Esophagus (tissue), 2 donors: Measurements from ENCODE around the gene AMDHD2. TPM values are rescaled to one million over a fixed set of nuclear protein-coding genes. Genes with fewer than 3 reads are reported as not detected.

ENCODE experiments used
- polyA plus RNA-seq, 2 donors: library from polyadenylated mRNA; stranded (reverse); fragments of 200-250 nt; gene quantifications; one replicate each; pipeline ENCODE4 v1.2.3, GENCODE V29; 2013
- donor health status: healthy with polysubstance abuse.
- donor health status: Bipolar disorder and iron deficiency.

The AMDHD2 gene
- polyA plus RNA-seq, 2 donors, result 18.8 to 24.1 TPM

Other genes with a start within 250 kb of the AMDHD2 start
- gene ABCA3, start 179.6 kb upstream of the AMDHD2 start, polyA plus RNA-seq, result 1 to 10 TPM; 1.4 to 1.7 TPM
- 1 to 10 TPM; 4.2 to 4.6 TPM for gene CCNF, start 90.9 kb upstream of the AMDHD2 start, polyA plus RNA-seq
- 1 to 10 TPM; 3.7 to 6.0 TPM for gene TEDC2, start 60.3 kb upstream of the AMDHD2 start, polyA plus RNA-seq
- under 1 TPM in 1 of 2 donors, not detected in 1; 0.06 TPM for gene NTN3, start 49.1 kb upstream of the AMDHD2 start, polyA plus RNA-seq
- 1 to 10 TPM; 1.3 to 2.8 TPM for gene TBC1D24, start 45.2 kb upstream of the AMDHD2 start, polyA plus RNA-seq
- gene ATP6V0C, start 6.4 kb upstream of the AMDHD2 start, polyA plus RNA-seq, result 100 to 1,000 TPM; 196 to 214 TPM
- gene CEMP1, start 11.0 kb downstream of the AMDHD2 start, polyA plus RNA-seq, result under 1 TPM; 0.18 to 0.55 TPM
- gene PDPK1, start 17.6 kb downstream of the AMDHD2 start, polyA plus RNA-seq, result 10 to 100 TPM; 11.8 to 12.8 TPM
- gene KCTD5, start 162.2 kb downstream of the AMDHD2 start, polyA plus RNA-seq, result 10 to 100 TPM; 23.1 to 25.4 TPM
- gene PRSS27, start 199.9 kb downstream of the AMDHD2 start, polyA plus RNA-seq, result 100 to 1,000 TPM; 500 to 620 TPM
- 100 to 1,000 TPM; 317 to 886 TPM for gene SRRM2, start 232.3 kb downstream of the AMDHD2 start, polyA plus RNA-seq